GM23338 (cell line): Measurements from ENCODE around the gene CDK5RAP1. TPM values are rescaled to one million over a fixed set of nuclear protein-coding genes. Genes with fewer than 3 reads are reported as not detected.
A peak's percentile ranks its signal among the peaks of the same experiment; 100 is the strongest.

Experiments
- ATAC-seq: fragments of 200-7000 bp; cut with Tn5 transposase; 3 replicates; pipeline ENCODE4 v1.9.1; 2020
- DNase-seq: peaks from one replicate; pipeline ENCODE4 v3.0.0-alpha.2; 2015; ENCODE audit warnings: low spot score
- H2AFZ ChIP-seq: fragments of 200-600 bp; sonication (generic); 2 replicates; pipeline ENCODE4 v1.8.0; 2016; ENCODE audit warnings: antibody characterized with exemption, mild to moderate bottlenecking, moderate library complexity
- H3F3A ChIP-seq: fragments of 200-600 bp; sonication (generic); replicated peaks from 2 replicates; pipeline ENCODE4 v1.8.0; 2017; ENCODE audit warnings: antibody characterized with exemption, mixed run types, low read depth
- H3K27ac ChIP-seq: fragments of 200-600 bp; sonication (generic); 2 replicates; pipeline ENCODE4 v1.6.1; 2016; ENCODE audit warnings: low read depth
- H3K27me3 ChIP-seq: fragments of 200-600 bp; sonication (generic); 2 replicates; pipeline ENCODE4 v1.8.0; 2016; ENCODE audit warnings: mild to moderate bottlenecking, mixed run types, moderate library complexity; ENCODE audit not compliant: insufficient read depth
- H3K36me3 ChIP-seq: fragments of 200-600 bp; sonication (generic); 2 replicates; pipeline ENCODE4 v1.8.0; 2016; ENCODE audit warnings: mild to moderate bottlenecking; ENCODE audit not compliant: insufficient read depth
- H3K4me1 ChIP-seq: fragments of 200-600 bp; sonication (generic); 2 replicates; pipeline ENCODE4 v1.8.0; 2016; ENCODE audit warnings: mild to moderate bottlenecking, moderate library complexity; ENCODE audit not compliant: insufficient read depth
- H3K4me2 ChIP-seq: fragments of 200-600 bp; sonication (generic); 2 replicates; pipeline ENCODE4 v1.7.1; 2017; ENCODE audit warnings: mixed run types
- H3K4me3 ChIP-seq: fragments of 200-600 bp; sonication (generic); 2 replicates; pipeline ENCODE4 v1.6.1; 2016; ENCODE audit warnings: mixed run types
- H3K79me2 ChIP-seq: fragments of 200-600 bp; sonication (generic); replicated peaks from 2 replicates; pipeline ENCODE4 v1.8.0; 2017; ENCODE audit warnings: mild to moderate bottlenecking; ENCODE audit not compliant: insufficient read depth
- H3K9me2 ChIP-seq: fragments of 200-600 bp; sonication (generic); 2 replicates; pipeline ENCODE4 v1.8.0; 2017; ENCODE audit not compliant: insufficient read depth
- H4K20me1 ChIP-seq: fragments of 200-600 bp; sonication (generic); replicated peaks from 2 replicates; pipeline ENCODE4 v1.8.0; 2017; ENCODE audit warnings: mild to moderate bottlenecking; ENCODE audit not compliant: insufficient read depth
- H3K27ac Mint-ChIP-seq: 2 replicates; pipeline ENCODE4 v1.8.0; 2020; ENCODE audit warnings: inconsistent platforms, mild to moderate bottlenecking, moderate library complexity, mixed read lengths
- H3K27me3 Mint-ChIP-seq: 3 replicates; pipeline ENCODE4 v1.8.0; 2022; ENCODE audit warnings: low read depth, mild to moderate bottlenecking, moderate library complexity, mixed read lengths, inconsistent platforms; ENCODE audit not compliant: insufficient read depth, poor library complexity
- H3K36me3 Mint-ChIP-seq: 3 replicates; pipeline ENCODE4 v1.8.0; 2021; ENCODE audit warnings: low read depth, mild to moderate bottlenecking, inconsistent platforms, moderate library complexity, mixed read lengths
- H3K4me1 Mint-ChIP-seq: 3 replicates; pipeline ENCODE4 v1.8.0; 2020; ENCODE audit warnings: mild to moderate bottlenecking, inconsistent platforms, mixed read lengths
- H3K4me3 Mint-ChIP-seq: 3 replicates; pipeline ENCODE4 v1.8.0; 2021; ENCODE audit warnings: moderate library complexity, mild to moderate bottlenecking, inconsistent platforms, mixed read lengths
- H3K9me3 Mint-ChIP-seq: 3 replicates; pipeline ENCODE4 v1.8.0; 2020; ENCODE audit warnings: moderate library complexity, mild to moderate bottlenecking, inconsistent platforms, mixed read lengths
- EZH2 ChIP-seq: fragments of 200-600 bp; sonication (generic); IDR thresholded peaks from one replicate; pipeline ENCODE4 v1.8.0; 2017; ENCODE audit warnings: antibody characterized with exemption, mild to moderate bottlenecking, low read depth; ENCODE audit not compliant: unreplicated experiment
- EZH2phosphoT487 ChIP-seq: fragments of 200-600 bp; sonication (generic); IDR thresholded peaks from one replicate; pipeline ENCODE4 v1.8.1; 2018; ENCODE audit warnings: antibody characterized with exemption; ENCODE audit not compliant: unreplicated experiment
- NANOG ChIP-seq: IDR thresholded peaks from 2 replicates; pipeline ENCODE4 v1.6.1; 2016; ENCODE audit warnings: antibody characterized with exemption, borderline replicate concordance
- POLR2AphosphoS5 ChIP-seq: IDR thresholded peaks from 2 replicates; pipeline ENCODE4 v1.6.1; 2016; ENCODE audit warnings: antibody characterized with exemption, low read depth
- STAT1 ChIP-seq: IDR thresholded peaks from one replicate; pipeline ENCODE4 v1.6.1; 2016; ENCODE audit warnings: antibody characterized with exemption; ENCODE audit not compliant: unreplicated experiment
- ZNF114 ChIP-seq: fragments of 250-450 bp; sonication (Bioruptor Pico); IDR thresholded peaks from 2 replicates; pipeline ENCODE4 v1.5.0; 2020; ENCODE audit warnings: mild to moderate bottlenecking, moderate library complexity
- ZNF331 ChIP-seq: fragments of 250-450 bp; sonication (Bioruptor Pico); IDR thresholded peaks from 2 replicates; pipeline ENCODE4 v1.5.0; 2020; ENCODE audit warnings: low read depth, mild to moderate bottlenecking, moderate library complexity
- polyA plus RNA-seq: library from polyadenylated mRNA; unstranded; fragments of >200 nt; fragmentation: Nextera tagmentation; extraction: Ambion mirVana; gene quantifications from 2 replicates; pipeline ENCODE4 v1.2.1, GENCODE V29; 2016
- total RNA-seq: library from RNA; depleted of rRNA; stranded (reverse); fragments of >200 nt; shearing (Covaris generic); gene quantifications from 2 replicates; pipeline ENCODE4 v1.2.3, GENCODE V29; 2014
- TF ChIP-seq, protein P1 (sequence below), 2 experiments: fragments of 200-600 bp in 1 of 2; sonication (generic) in 1 of 2; conservative IDR thresholded peaks; 2 replicates each; pipeline versions ENCODE4 v1.5.1 to v1.6.1; 2016 to 2017; ENCODE audit warnings: antibody characterized with exemption in 2 of 2, low read depth in 2 of 2, mild to moderate bottlenecking in 2 of 2, moderate library complexity in 1 of 2
- TF ChIP-seq, protein P2 (sequence below): IDR thresholded peaks from 2 replicates; pipeline ENCODE4 v1.6.1; 2016; ENCODE audit warnings: antibody characterized with exemption
- TF ChIP-seq, protein P3 (sequence below): IDR thresholded peaks from one replicate; pipeline ENCODE4 v1.6.1; 2018; ENCODE audit warnings: antibody characterized with exemption; ENCODE audit not compliant: unreplicated experiment

CDK5RAP1 gene
- total and polyA plus RNA-seq, 2 experiments from 2014 or later = 33.8 to 38.1 TPM

DNA sequence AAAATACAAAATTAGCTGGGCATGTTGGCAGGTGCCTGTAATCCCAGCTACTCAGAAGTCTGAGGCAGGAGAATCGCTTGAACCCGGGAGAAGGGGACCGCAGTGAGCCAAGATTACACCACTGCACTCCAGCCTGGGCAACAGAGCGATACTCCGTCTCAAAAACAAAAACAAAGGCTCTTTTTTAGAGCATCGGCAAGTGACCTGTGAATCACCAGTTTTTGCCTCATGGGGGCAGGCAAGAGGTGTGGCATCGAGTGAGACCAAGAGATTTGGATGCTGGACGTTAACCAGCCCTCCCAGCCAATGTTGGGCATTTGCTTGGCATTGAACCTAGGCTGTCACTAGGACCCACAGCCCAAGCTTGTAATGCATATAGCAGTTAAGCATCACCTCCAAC lies 14.6 kb upstream of the CDK5RAP1 start:
- Histone ChIP-seq H2AFZ (no peak overlapping the region), H3K79me2 (no peaks in the 10 kb centered on the region), H3K4me1 (no peaks in the 10 kb centered on the region), H3K36me3 (no peaks in the 10 kb centered on the region), H3K4me2 (no peak overlapping the region), H3K27me3 (no peaks in the 10 kb centered on the region), H4K20me1 (no peaks in the 10 kb centered on the region; the same call in 1 of the 2 replicates), H3F3A (no peaks in the 10 kb centered on the region), H3K9me2 (no peaks in the 10 kb centered on the region), H3K27ac (no peak overlapping the region), H3K4me3 (no peak overlapping the region)
- ATAC-seq (peak; percentile 85), DNase-seq (peak; percentile 75)
- TF ChIP-seq NANOG = no peak
- TF ChIP-seq, protein P1, sequence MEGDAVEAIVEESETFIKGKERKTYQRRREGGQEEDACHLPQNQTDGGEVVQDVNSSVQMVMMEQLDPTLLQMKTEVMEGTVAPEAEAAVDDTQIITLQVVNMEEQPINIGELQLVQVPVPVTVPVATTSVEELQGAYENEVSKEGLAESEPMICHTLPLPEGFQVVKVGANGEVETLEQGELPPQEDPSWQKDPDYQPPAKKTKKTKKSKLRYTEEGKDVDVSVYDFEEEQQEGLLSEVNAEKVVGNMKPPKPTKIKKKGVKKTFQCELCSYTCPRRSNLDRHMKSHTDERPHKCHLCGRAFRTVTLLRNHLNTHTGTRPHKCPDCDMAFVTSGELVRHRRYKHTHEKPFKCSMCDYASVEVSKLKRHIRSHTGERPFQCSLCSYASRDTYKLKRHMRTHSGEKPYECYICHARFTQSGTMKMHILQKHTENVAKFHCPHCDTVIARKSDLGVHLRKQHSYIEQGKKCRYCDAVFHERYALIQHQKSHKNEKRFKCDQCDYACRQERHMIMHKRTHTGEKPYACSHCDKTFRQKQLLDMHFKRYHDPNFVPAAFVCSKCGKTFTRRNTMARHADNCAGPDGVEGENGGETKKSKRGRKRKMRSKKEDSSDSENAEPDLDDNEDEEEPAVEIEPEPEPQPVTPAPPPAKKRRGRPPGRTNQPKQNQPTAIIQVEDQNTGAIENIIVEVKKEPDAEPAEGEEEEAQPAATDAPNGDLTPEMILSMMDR (conservative IDR thresholded peaks at IDR 0.05; ENCODE audit: low read depth in 2 of 2) = peak; percentile 66 to 77
- H3K9me3 Mint-ChIP-seq = no peaks in the 10 kb centered on the region; the same call in 2 of the 3 replicates
- H3K27ac Mint-ChIP-seq = no peak overlapping the region
- H3K4me1 Mint-ChIP-seq = peaks cover 2% of the 10 kb centered on the region; the same call in 1 of the 3 replicates
- H3K36me3 Mint-ChIP-seq = no peaks in the 10 kb centered on the region
- no peak overlapping the region for H3K4me3 Mint-ChIP-seq
- peaks cover 2% of the 10 kb centered on the region for H3K27me3 Mint-ChIP-seq

DNA sequence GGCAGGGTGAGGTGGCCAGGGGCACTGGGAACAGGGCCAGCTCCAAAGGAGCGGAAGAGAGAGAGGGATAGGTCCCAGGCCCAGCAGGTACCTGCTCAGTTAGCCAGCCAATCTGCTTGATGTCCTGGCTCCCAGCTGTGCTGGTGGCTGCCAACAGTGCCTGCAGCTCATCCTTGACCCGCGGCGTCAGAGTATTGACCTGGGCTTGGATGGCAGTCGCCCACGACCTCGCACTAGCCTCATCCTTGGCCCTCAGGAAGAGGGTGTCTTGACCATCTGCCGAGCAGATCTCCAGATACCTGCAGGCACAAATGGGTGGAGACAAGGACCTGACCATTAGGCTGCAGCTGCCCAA lies 11.1 kb upstream of the CDK5RAP1 start:
- H4K20me1 ChIP-seq = no peaks in the 10 kb centered on the region
- H3K27me3 ChIP-seq = no peaks in the 10 kb centered on the region
- H3K9me2 ChIP-seq = no peaks in the 10 kb centered on the region
- Mint-ChIP-seq H3K4me1 (peaks cover 2% of the 10 kb centered on the region; the same call in 1 of the 3 replicates), H3K4me3 (no peak overlapping the region), H3K9me3 (no peaks in the 10 kb centered on the region; the same call in 2 of the 3 replicates), H3K36me3 (peaks cover 4% of the 10 kb centered on the region; the same call in 2 of the 3 replicates), H3K27ac (no peak overlapping the region), H3K27me3 (peaks cover 4% of the 10 kb centered on the region)
- H3K4me2 ChIP-seq = no peak overlapping the region
- ATAC-seq (no peak), DNase-seq (no peak)
- no peaks in the 10 kb centered on the region for H3K4me1 ChIP-seq
- no peak overlapping the region for H3K4me3 ChIP-seq
- no peaks in the 10 kb centered on the region for H3F3A ChIP-seq
- H3K79me2 ChIP-seq = no peaks in the 10 kb centered on the region
- no peak overlapping the region for H3K27ac ChIP-seq
- H3K36me3 ChIP-seq = no peaks in the 10 kb centered on the region
- no peak overlapping the region for H2AFZ ChIP-seq
- TF ChIP-seq NANOG (no peak), ZNF114 (CRISPR knock-in tag) (no peak), STAT1 (no peak), POLR2AphosphoS5 (no peak), EZH2phosphoT487 (no peak), EZH2 (no peak), ZNF331 (CRISPR knock-in tag) (no peak)
- TF ChIP-seq, protein P2, sequence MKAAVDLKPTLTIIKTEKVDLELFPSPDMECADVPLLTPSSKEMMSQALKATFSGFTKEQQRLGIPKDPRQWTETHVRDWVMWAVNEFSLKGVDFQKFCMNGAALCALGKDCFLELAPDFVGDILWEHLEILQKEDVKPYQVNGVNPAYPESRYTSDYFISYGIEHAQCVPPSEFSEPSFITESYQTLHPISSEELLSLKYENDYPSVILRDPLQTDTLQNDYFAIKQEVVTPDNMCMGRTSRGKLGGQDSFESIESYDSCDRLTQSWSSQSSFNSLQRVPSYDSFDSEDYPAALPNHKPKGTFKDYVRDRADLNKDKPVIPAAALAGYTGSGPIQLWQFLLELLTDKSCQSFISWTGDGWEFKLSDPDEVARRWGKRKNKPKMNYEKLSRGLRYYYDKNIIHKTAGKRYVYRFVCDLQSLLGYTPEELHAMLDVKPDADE = no peak
- TF ChIP-seq, protein P3, sequence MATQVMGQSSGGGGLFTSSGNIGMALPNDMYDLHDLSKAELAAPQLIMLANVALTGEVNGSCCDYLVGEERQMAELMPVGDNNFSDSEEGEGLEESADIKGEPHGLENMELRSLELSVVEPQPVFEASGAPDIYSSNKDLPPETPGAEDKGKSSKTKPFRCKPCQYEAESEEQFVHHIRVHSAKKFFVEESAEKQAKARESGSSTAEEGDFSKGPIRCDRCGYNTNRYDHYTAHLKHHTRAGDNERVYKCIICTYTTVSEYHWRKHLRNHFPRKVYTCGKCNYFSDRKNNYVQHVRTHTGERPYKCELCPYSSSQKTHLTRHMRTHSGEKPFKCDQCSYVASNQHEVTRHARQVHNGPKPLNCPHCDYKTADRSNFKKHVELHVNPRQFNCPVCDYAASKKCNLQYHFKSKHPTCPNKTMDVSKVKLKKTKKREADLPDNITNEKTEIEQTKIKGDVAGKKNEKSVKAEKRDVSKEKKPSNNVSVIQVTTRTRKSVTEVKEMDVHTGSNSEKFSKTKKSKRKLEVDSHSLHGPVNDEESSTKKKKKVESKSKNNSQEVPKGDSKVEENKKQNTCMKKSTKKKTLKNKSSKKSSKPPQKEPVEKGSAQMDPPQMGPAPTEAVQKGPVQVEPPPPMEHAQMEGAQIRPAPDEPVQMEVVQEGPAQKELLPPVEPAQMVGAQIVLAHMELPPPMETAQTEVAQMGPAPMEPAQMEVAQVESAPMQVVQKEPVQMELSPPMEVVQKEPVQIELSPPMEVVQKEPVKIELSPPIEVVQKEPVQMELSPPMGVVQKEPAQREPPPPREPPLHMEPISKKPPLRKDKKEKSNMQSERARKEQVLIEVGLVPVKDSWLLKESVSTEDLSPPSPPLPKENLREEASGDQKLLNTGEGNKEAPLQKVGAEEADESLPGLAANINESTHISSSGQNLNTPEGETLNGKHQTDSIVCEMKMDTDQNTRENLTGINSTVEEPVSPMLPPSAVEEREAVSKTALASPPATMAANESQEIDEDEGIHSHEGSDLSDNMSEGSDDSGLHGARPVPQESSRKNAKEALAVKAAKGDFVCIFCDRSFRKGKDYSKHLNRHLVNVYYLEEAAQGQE = no peak
